Measurements from ENCODE around the gene MYO19.
A peak's percentile ranks its signal among the peaks of the same experiment; 100 is the strongest.

Gene MYO19

GRCh38 chr17:36525888-36526287 lies 8.8 kb downstream of the MYO19 start:
- Histone ChIP-seq H3K4me1 (ENCODE audit: low read length) (peaks cover 21% of the 10 kb centered on the region), H4K20me1 (ENCODE audit: insufficient read depth, low read length) (no peaks in the 10 kb centered on the region), H3K9ac (ENCODE audit: low read length) (no peak overlapping the region), H3K4me2 (ENCODE audit: low read depth, low read length) (no peak overlapping the region), H3K27ac (ENCODE audit: low read length) (no peak overlapping the region), H3K27me3 (replicated peaks; ENCODE audit: insufficient read depth, low read length) (no peaks in the 10 kb centered on the region), H3K9me3 (replicated peaks; ENCODE audit: insufficient read depth, low read length) (no peaks in the 10 kb centered on the region), H2AFZ (ENCODE audit: low read length) (no peak overlapping the region), H3K9me2 (replicated peaks; ENCODE audit: insufficient read depth, low read length) (no peaks in the 10 kb centered on the region), H3K36me3 (replicated peaks; ENCODE audit: insufficient read depth, low read length) (peaks cover 28% of the 10 kb centered on the region), H3K79me2 (ENCODE audit: low read length) (peaks cover 4% of the 10 kb centered on the region; the same call in 1 of the 2 replicates), H3F3A (ENCODE audit: insufficient read depth, low read length) (peaks cover 11% of the 10 kb centered on the region), H3K4me3 (ENCODE audit: low read length) (no peak overlapping the region)
- no peak for TF ChIP-seq CTCF (IDR thresholded peaks at IDR 0.05; ENCODE audit: low read length)
- no peak for TF ChIP-seq EZH2 (optimal IDR thresholded peaks at IDR 0.05; ENCODE audit: low read depth, low read length)
- no peak for TF ChIP-seq EZH2phosphoT487 (IDR thresholded peaks at IDR 0.05; ENCODE audit: low read length)
- DNase-seq = no peak

- DNase-seq = no peak
- Histone ChIP-seq H3K79me2 (ENCODE audit: low read length) (peaks cover 4% of the 10 kb centered on the region; the same call in 1 of the 2 replicates), H3K27me3 (replicated peaks; ENCODE audit: insufficient read depth, low read length) (no peaks in the 10 kb centered on the region), H3K9me3 (replicated peaks; ENCODE audit: insufficient read depth, low read length) (no peaks in the 10 kb centered on the region), H3K4me2 (ENCODE audit: low read depth, low read length) (no peak overlapping the region; the same call in 1 of the 2 replicates), H2AFZ (ENCODE audit: low read length) (no peak overlapping the region), H3K4me3 (ENCODE audit: low read length) (no peak overlapping the region), H3K36me3 (replicated peaks; ENCODE audit: insufficient read depth, low read length) (peaks cover 28% of the 10 kb centered on the region), H3K9me2 (replicated peaks; ENCODE audit: insufficient read depth, low read length) (no peaks in the 10 kb centered on the region), H3K4me1 (ENCODE audit: low read length) (peaks cover 21% of the 10 kb centered on the region), H3K9ac (ENCODE audit: low read length) (no peak overlapping the region), H3F3A (ENCODE audit: insufficient read depth, low read length) (peaks cover 11% of the 10 kb centered on the region), H4K20me1 (ENCODE audit: insufficient read depth, low read length) (no peaks in the 10 kb centered on the region), H3K27ac (ENCODE audit: low read length) (peak overlapping the region; percentile 60; the same call in 1 of the 2 replicates)
- TF ChIP-seq EZH2phosphoT487 (IDR thresholded peaks at IDR 0.05; ENCODE audit: low read length) (no peak), EZH2 (optimal IDR thresholded peaks at IDR 0.05; ENCODE audit: low read depth, low read length) (no peak), CTCF (IDR thresholded peaks at IDR 0.05; ENCODE audit: low read length) (no peak)
Measured at GRCh38 chr17:36525113-36525512, 9.6 kb downstream of the MYO19 start.

GRCh38 chr17:36524428-36524876 lies 10.2 kb downstream of the MYO19 start:
- Histone ChIP-seq H4K20me1 (ENCODE audit: insufficient read depth, low read length) (no peaks in the 10 kb centered on the region), H3K9ac (ENCODE audit: low read length) (no peak overlapping the region), H3K4me3 (ENCODE audit: low read length) (no peak overlapping the region), H3K27ac (ENCODE audit: low read length) (peak overlapping the region; percentile 60; the same call in 1 of the 2 replicates), H3K9me2 (replicated peaks; ENCODE audit: insufficient read depth, low read length) (no peaks in the 10 kb centered on the region), H3K4me2 (ENCODE audit: low read depth, low read length) (no peak overlapping the region; the same call in 1 of the 2 replicates), H3K79me2 (ENCODE audit: low read length) (peaks cover 4% of the 10 kb centered on the region; the same call in 1 of the 2 replicates), H3K4me1 (ENCODE audit: low read length) (peaks cover 21% of the 10 kb centered on the region), H3K36me3 (replicated peaks; ENCODE audit: insufficient read depth, low read length) (peaks cover 27% of the 10 kb centered on the region), H3F3A (ENCODE audit: insufficient read depth, low read length) (peaks cover 11% of the 10 kb centered on the region), H2AFZ (ENCODE audit: low read length) (no peak overlapping the region), H3K27me3 (replicated peaks; ENCODE audit: insufficient read depth, low read length) (no peaks in the 10 kb centered on the region), H3K9me3 (replicated peaks; ENCODE audit: insufficient read depth, low read length) (no peaks in the 10 kb centered on the region)
- DNase-seq = peak; percentile 73
- TF ChIP-seq EZH2 (optimal IDR thresholded peaks at IDR 0.05; ENCODE audit: low read depth, low read length) (no peak), CTCF (IDR thresholded peaks at IDR 0.05; ENCODE audit: low read length) (no peak), EZH2phosphoT487 (IDR thresholded peaks at IDR 0.05; ENCODE audit: low read length) (no peak)
